Mesenchymal stem cell (in vitro differentiated cells and primary cell): ENCODE measurements around the gene NDUFAF2.
"Not testable (repeated sequence)": the region's sequence is repeated elsewhere in the genome, so short reads cannot be mapped to it uniquely, and the experiment has no call there.

Experiments used
- DNase-seq: peaks from one replicate; pipeline ENCODE4 v3.0.0-alpha.2; 2013
- H2AFZ ChIP-seq: one replicate; pipeline ENCODE4 v1.6.1; 2013; ENCODE audit warnings: low read depth, mild to moderate bottlenecking, control low read depth, inconsistent platforms, low read length, moderate library complexity
- H2AK5ac ChIP-seq: 2 replicates; pipeline ENCODE4 v1.6.1; 2013; ENCODE audit warnings: low read length, moderate library complexity, mild to moderate bottlenecking, inconsistent platforms; ENCODE audit not compliant: severe bottlenecking
- H2BK120ac ChIP-seq: one replicate; pipeline ENCODE4 v1.6.1; 2013; ENCODE audit warnings: low read depth, mild to moderate bottlenecking, inconsistent platforms, low read length, moderate library complexity
- H2BK12ac ChIP-seq, 2 experiments: one replicate each; pipeline ENCODE4 v1.6.1; 2013; ENCODE audit warnings: inconsistent platforms in 2 of 2, low read length in 2 of 2, mild to moderate bottlenecking in 2 of 2, moderate library complexity in 2 of 2, control low read depth in 1 of 2
- H2BK15ac ChIP-seq: one replicate; pipeline ENCODE4 v1.6.1; 2013; ENCODE audit warnings: mild to moderate bottlenecking, low read depth, inconsistent platforms; ENCODE audit not compliant: poor library complexity, severe bottlenecking
- H2BK5ac ChIP-seq: 2 replicates; pipeline ENCODE4 v1.6.1; 2013; ENCODE audit warnings: low read depth, mild to moderate bottlenecking, low read length, control low read depth, inconsistent platforms; ENCODE audit not compliant: poor library complexity, severe bottlenecking
- H3K14ac ChIP-seq, 2 experiments: one replicate each; pipeline ENCODE4 v1.6.1; 2013; ENCODE audit warnings: inconsistent platforms in 2 of 2, low read length in 2 of 2, control low read depth in 1 of 2, mild to moderate bottlenecking in 1 of 2, moderate library complexity in 1 of 2
- H3K18ac ChIP-seq, 2 experiments: one replicate each; pipeline ENCODE4 v1.6.1; 2013; ENCODE audit warnings: inconsistent platforms in 2 of 2, low read length in 2 of 2, control low read depth in 1 of 2, low read depth in 1 of 2, mild to moderate bottlenecking in 1 of 2
- H3K23ac ChIP-seq, 2 experiments: one replicate each; pipeline ENCODE4 v1.6.1; 2013; ENCODE audit warnings: inconsistent platforms in 2 of 2, low read length in 2 of 2, mild to moderate bottlenecking in 2 of 2, moderate library complexity in 2 of 2, control low read depth in 1 of 2
- H3K27ac ChIP-seq: 2 replicates; pipeline ENCODE4 v1.5.1; 2013; ENCODE audit warnings: mild to moderate bottlenecking, moderate library complexity, low read length, control low read depth, inconsistent platforms; ENCODE audit not compliant: poor library complexity, severe bottlenecking
- H3K27me3 ChIP-seq, 2 experiments: 2 replicates each; pipeline versions ENCODE4 v1.6.1 to v1.7.0; 2013; ENCODE audit warnings: low read length in 2 of 2, mild to moderate bottlenecking in 2 of 2, moderate library complexity in 2 of 2, control low read depth in 1 of 2, inconsistent platforms in 1 of 2; ENCODE audit not compliant: control insufficient read depth in 1 of 2, insufficient read depth in 1 of 2
- H3K36me3 ChIP-seq, 2 experiments: 2 replicates each; pipeline versions ENCODE4 v1.6.1 to v1.7.0; 2013; ENCODE audit warnings: low read length in 2 of 2, control low read depth in 1 of 2, inconsistent platforms in 1 of 2, low read depth in 1 of 2, mild to moderate bottlenecking in 1 of 2; ENCODE audit not compliant: insufficient read depth in 2 of 2, control insufficient read depth in 1 of 2
- H3K4ac ChIP-seq, 2 experiments: one replicate each; pipeline ENCODE4 v1.6.1; 2013; ENCODE audit warnings: inconsistent platforms in 2 of 2, low read length in 2 of 2, mild to moderate bottlenecking in 2 of 2, moderate library complexity in 2 of 2, control low read depth in 1 of 2, low read depth in 1 of 2
- H3K4me1 ChIP-seq: 2 replicates; pipeline ENCODE4 v1.6.1; 2013; ENCODE audit warnings: low read depth, low read length, control low read depth; ENCODE audit not compliant: control insufficient read depth, insufficient read depth
- H3K4me2 ChIP-seq: 2 replicates; pipeline ENCODE4 v1.6.1; 2013; ENCODE audit warnings: low read length, mild to moderate bottlenecking, inconsistent platforms; ENCODE audit not compliant: poor library complexity, severe bottlenecking
- H3K4me3 ChIP-seq, 2 experiments: 2 replicates each; pipeline versions ENCODE4 v1.5.1 to v1.7.0; 2013; ENCODE audit warnings: low read length in 2 of 2, mild to moderate bottlenecking in 2 of 2, control low read depth in 1 of 2, low read depth in 1 of 2; ENCODE audit not compliant: insufficient read depth in 1 of 2
- H3K79me1 ChIP-seq: replicated peaks from 2 replicates; pipeline ENCODE4 v1.6.1; 2013; ENCODE audit warnings: mild to moderate bottlenecking, control low read depth, low read length, inconsistent platforms; ENCODE audit not compliant: poor library complexity, severe bottlenecking
- H3K9ac ChIP-seq: 2 replicates; pipeline ENCODE4 v1.7.0; 2013; ENCODE audit warnings: mild to moderate bottlenecking, low read length, moderate library complexity
- H3K9me3 ChIP-seq: 2 replicates; pipeline ENCODE4 v1.7.0; 2013; ENCODE audit warnings: mild to moderate bottlenecking, low read length; ENCODE audit not compliant: control insufficient read depth
- H4K8ac ChIP-seq: one replicate; pipeline ENCODE4 v1.6.1; 2013; ENCODE audit warnings: inconsistent platforms, mild to moderate bottlenecking, low read length, moderate library complexity
- H4K91ac ChIP-seq: one replicate; pipeline ENCODE4 v1.6.1; 2013; ENCODE audit warnings: mild to moderate bottlenecking, low read length, inconsistent platforms
- WGBS: methylation state at CpG from one replicate; pipeline ENCODE4 v1.1.7; 2013; ENCODE audit warnings: mixed read lengths; 5-methylcytosine and 5-hydroxymethylcytosine counted together

Gene NDUFAF2

GRCh38 chr5:61093046-61093771 lies 148.2 kb downstream of the NDUFAF2 start:
- H3K23ac ChIP-seq, H2BK12ac ChIP-seq, H2BK15ac ChIP-seq, H4K91ac ChIP-seq, H2AK5ac ChIP-seq, H2BK120ac ChIP-seq, H3K14ac ChIP-seq, H2AFZ ChIP-seq, H4K8ac ChIP-seq, H3K79me1 ChIP-seq, H3K36me3 ChIP-seq, H3K27me3 ChIP-seq, H2BK5ac ChIP-seq, H3K4me3 ChIP-seq, H3K4me2 ChIP-seq, H3K9ac ChIP-seq, H3K4ac ChIP-seq, H3K4me1 ChIP-seq, H3K27ac ChIP-seq, H3K18ac ChIP-seq, H3K9me3 ChIP-seq, DNase-seq: not testable (repeated sequence)
- 94% methylated on average over 4 of the region's 5 CpGs for WGBS

GRCh38 chr5:61097465-61097864 lies 152.5 kb downstream of the NDUFAF2 start:
- Histone ChIP-seq H2BK5ac (no peak overlapping the region), H3K4me2 (no peak overlapping the region), H3K4me3 (no peak overlapping the region), H3K79me1 (peaks cover 11% of the 10 kb centered on the region), H4K91ac (no peak overlapping the region), H2BK120ac (no peak overlapping the region), H2BK12ac (no peak overlapping the region), H3K36me3 (peaks cover 0 to 24% of the 10 kb centered on the region in 2 experiments), H3K4ac (no peak overlapping the region), H2AFZ (no peak overlapping the region), H4K8ac (no peak overlapping the region), H3K4me1 (no peaks in the 10 kb centered on the region), H3K14ac (no peak overlapping the region), H2BK15ac (no peak overlapping the region), H3K9me3 (peaks cover 9% of the 10 kb centered on the region), H3K9ac (no peak overlapping the region), H2AK5ac (no peak overlapping the region), H3K27me3 (no peaks in the 10 kb centered on the region), H3K23ac (no peak overlapping the region), H3K18ac (no peak overlapping the region), H3K27ac (no peak overlapping the region)
- no CpG with 5 or more reads among the region's 2 CpGs for WGBS
- DNase-seq, result no peak

- H3K9ac ChIP-seq, result no peak overlapping the region
- H2AFZ ChIP-seq, result no peak overlapping the region
- H3K18ac ChIP-seq, result no peak overlapping the region
- H3K27me3 ChIP-seq, result no peaks in the 10 kb centered on the region
- DNase-seq, result no peak
- no peak overlapping the region for H3K27ac ChIP-seq
- no peak overlapping the region for H3K4me2 ChIP-seq
- H3K4me3 ChIP-seq, result no peak overlapping the region
- H2AK5ac ChIP-seq, result no peak overlapping the region
- peaks cover 14% of the 10 kb centered on the region for H3K9me3 ChIP-seq
- no peak overlapping the region for H4K91ac ChIP-seq
- H4K8ac ChIP-seq, result no peak overlapping the region
- H3K14ac ChIP-seq, result no peak overlapping the region
- no peak overlapping the region for H2BK5ac ChIP-seq
- no peak overlapping the region for H2BK15ac ChIP-seq
- H3K79me1 ChIP-seq, result peaks cover 13% of the 10 kb centered on the region
- no peak overlapping the region for H3K23ac ChIP-seq
- no peak overlapping the region for H2BK12ac ChIP-seq
- no peaks in the 10 kb centered on the region for H3K4me1 ChIP-seq
- no peak overlapping the region for H3K4ac ChIP-seq
- H2BK120ac ChIP-seq, result no peak overlapping the region
- peaks cover 0 to 29% of the 10 kb centered on the region in 2 experiments for H3K36me3 ChIP-seq
- WGBS, result no CpG with 5 or more reads among the region's 1 CpG
Observed at GRCh38 chr5:61098251-61098995, 153.4 kb downstream of the NDUFAF2 start.

- peaks cover 14% of the 10 kb centered on the region for H3K9me3 ChIP-seq
- H2BK120ac ChIP-seq, result no peak overlapping the region
- no peak overlapping the region for H3K4ac ChIP-seq
- H3K18ac ChIP-seq, result no peak overlapping the region
- no peak overlapping the region for H3K23ac ChIP-seq
- H3K4me2 ChIP-seq, result no peak overlapping the region
- H4K91ac ChIP-seq, result no peak overlapping the region
- H2AFZ ChIP-seq, result no peak overlapping the region
- H3K27me3 ChIP-seq, result no peaks in the 10 kb centered on the region
- no peak overlapping the region for H3K27ac ChIP-seq
- no peak overlapping the region for H4K8ac ChIP-seq
- no peak overlapping the region for H3K9ac ChIP-seq
- no peak overlapping the region for H2BK5ac ChIP-seq
- WGBS, result 97% methylated on average over 2 of the region's 4 CpGs
- no peak overlapping the region for H2BK12ac ChIP-seq
- H2AK5ac ChIP-seq, result no peak overlapping the region
- H3K79me1 ChIP-seq, result peaks cover 5% of the 10 kb centered on the region
- DNase-seq, result no peak
- no peak overlapping the region for H3K4me3 ChIP-seq
- peaks cover 0 to 29% of the 10 kb centered on the region in 2 experiments for H3K36me3 ChIP-seq
- H3K4me1 ChIP-seq, result no peaks in the 10 kb centered on the region
- no peak overlapping the region for H2BK15ac ChIP-seq
- H3K14ac ChIP-seq, result no peak overlapping the region
Observed at GRCh38 chr5:61100437-61100836, 155.4 kb downstream of the NDUFAF2 start.
